NCI-H146 treated with DMSO at 0.1 percent for 48 hours (cell line): Measurements from ENCODE around the gene CES4A.
"Not testable (repeated sequence)": the region's sequence is repeated elsewhere in the genome, so short reads cannot be mapped to it uniquely, and the experiment has no call there.

Experiments
- DNase-seq: peaks from one replicate; lab custom pipeline; 2025; ENCODE audit not compliant: unreplicated experiment; lab: John Stamatoyannopoulos, UW

Gene CES4A

GRCh38 chr16:67041520-67041919 is 53.1 kb downstream of the CES4A start:
- not testable (repeated sequence) for DNase-seq

GRCh38 chr16:67043420-67043819 is 55.0 kb downstream of the CES4A start:
- no peak for DNase-seq

GRCh38 chr16:67050796-67051195 is 62.4 kb downstream of the CES4A start:
- DNase-seq, result no peak

GRCh38 chr16:67052399-67052798 is 64.0 kb downstream of the CES4A start:
- no peak for DNase-seq

GRCh38 chr16:67053767-67054334 is 65.5 kb downstream of the CES4A start:
- DNase-seq, result no peak

GRCh38 chr16:67054901-67055300 is 66.5 kb downstream of the CES4A start:
- no peak for DNase-seq

- DNase-seq, result no peak
These were observed 67.5 kb downstream of the CES4A start for GRCh38 chr16:67055712-67056487.
